ENCODE measurements around the gene RIBC1.
"Not testable (repeated sequence)": the region's sequence is repeated elsewhere in the genome, so short reads cannot be mapped to it uniquely, and the experiment has no call there.

Gene RIBC1

DNA sequence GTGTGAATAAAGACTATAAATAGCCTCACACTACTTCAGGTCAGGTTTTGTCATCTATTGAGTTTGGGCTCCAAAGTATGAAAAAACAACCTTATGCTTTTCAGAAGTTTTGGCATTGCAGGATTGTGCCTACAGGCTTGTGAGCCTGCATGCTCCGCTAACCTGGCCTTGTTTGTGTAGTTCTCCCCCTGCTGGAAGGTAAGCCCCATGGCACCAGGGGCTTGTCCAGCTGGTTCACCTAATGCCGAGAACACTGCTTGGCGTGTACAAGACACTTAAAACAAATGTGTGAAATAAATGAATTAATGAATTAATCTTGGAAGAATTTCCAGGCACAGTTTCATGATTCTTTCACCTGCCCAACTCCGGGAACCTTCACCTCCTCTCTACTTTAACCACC lies 13.3 kb downstream of the RIBC1 start:
- in situ Hi-C loops (cut with HindIII; ENCODE audit: low sequenced_read_pairs) = no loop called here

DNA sequence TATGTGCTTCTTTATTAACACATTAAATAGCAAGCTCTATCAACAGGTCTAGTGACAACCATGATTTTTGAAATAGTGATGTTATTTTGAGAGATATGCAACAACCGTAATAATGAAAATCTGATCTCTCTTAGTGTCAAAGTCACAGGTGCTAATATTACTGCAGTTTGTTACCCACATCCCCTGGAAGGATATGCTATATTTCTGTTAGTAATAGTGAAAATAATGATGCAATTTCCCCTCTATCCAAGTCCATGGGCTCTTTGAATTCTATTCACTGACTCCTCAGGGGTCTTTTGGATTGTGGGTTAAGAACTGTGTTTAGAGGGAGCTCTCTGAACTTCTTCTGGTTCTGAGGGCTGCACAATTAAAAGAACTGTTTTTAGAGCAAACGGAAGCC lies 14.5 kb downstream of the RIBC1 start:
- in situ Hi-C loops (cut with HindIII; ENCODE audit: low sequenced_read_pairs) = no loop called here

DNA sequence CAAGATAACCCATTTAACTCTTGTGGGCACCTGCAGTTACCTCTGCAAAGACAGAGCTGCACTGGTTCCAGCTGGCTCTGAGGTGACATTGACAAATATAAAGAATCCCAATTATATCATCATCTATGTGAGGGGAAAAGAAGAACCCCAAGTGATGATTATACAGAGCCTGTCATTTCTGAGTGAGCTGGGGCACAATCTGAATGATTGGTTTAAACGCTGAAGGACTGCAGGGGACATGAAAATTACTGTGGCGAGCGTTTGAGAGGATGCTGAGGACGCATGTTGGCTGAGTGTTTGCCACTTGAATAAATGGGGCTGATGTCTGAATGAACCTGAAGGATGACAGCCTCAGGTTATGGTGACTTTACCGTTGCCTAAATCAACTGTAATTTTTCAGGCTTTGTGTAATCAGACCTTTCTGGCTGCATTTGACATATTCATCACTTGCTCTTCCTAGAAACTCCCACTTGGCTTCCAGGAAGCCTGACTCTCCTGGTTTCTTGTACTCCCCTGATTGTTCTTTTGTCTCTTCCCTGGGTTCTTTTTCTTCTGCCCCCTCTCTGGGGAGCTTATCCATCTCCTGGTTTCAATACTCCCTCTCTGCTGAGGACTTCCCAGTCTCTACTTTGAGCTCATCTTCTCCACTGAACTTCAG lies 15.6 kb downstream of the RIBC1 start:
- in situ Hi-C loops (cut with HindIII; ENCODE audit: low sequenced_read_pairs) = no loop called here

DNA sequence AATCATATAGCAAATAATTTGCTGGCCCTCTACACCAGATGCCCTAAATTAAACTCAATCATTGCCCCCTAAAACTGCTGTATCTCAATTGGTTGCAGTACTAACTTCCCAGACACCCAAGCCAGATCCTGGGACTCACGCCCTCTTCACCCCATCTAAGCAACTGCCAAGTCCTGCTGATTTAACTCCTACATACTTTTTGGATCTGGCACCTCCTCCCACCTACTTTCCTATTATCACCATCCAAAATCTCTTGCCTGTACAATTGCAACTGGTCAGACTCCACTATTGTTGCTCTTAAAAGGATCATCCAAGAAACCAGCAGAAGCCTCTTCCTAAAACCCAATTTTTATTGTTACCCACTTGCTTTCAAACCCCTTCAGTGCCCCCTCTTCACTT lies 16.2 kb downstream of the RIBC1 start:
- in situ Hi-C loops (cut with HindIII; ENCODE audit: low sequenced_read_pairs) = no loop called here

DNA sequence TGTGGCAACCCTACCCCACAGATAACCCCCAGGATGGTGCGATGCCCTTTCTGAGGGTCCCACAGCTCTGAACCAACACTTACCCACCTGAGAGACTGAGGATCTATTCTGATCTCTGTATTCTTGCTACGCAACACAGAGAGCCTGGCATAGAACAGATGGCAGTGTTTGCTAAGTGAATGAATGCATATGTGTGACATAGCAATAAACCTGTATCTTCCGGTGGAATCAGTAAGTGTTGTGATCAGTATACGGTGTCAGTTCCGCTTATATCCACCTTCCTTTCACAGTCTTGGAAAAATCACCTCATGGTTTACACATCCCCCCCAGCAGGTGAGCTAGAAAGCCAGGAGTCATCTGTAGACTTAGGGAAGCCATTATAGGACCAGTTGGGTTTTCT lies 17.4 kb downstream of the RIBC1 start:
- in situ Hi-C loops (cut with HindIII; ENCODE audit: low sequenced_read_pairs) = no loop called here

DNA sequence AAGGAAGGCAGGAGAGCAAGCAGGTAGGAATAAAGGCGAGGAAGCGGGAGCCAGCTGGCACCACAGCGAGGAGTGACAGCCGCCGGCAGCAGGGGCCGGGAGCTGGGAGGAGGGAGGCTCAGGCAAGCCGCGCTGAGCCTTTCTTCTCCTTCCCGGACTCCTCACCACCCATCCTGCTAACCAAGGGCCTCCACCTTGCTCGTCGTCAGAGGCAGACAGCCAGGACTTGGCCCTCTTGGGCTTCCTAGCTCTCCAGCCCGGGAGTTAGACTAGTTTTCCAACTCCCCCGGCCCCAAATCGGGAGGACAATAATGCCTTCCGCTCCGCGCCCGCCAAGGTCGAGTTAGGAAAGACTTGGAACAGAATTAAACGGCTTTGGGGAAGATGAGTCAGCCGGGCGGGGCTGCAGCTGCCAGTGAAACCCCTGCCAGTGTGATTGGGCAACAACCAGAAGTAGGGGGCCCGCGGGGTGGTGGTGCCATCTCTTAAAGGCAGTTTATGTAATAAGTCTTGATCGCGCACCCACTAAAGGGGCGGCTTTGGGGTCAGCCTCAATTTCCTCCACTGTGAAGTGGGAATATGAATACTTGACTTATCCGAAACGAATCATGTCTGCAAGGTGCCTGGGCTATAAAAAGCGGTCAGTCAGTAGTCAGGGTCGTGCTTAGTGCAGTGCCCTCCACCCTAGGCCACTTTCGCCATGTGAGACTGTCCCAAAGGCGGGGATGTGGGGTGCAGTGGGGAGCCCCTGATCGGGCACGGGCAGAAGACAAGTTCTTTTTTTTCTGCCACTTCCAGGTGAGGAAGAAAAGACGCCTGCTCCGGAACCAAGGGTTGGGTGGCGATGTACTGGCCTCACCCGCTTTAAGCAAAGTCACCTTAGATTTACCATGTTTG lies 18.2 kb downstream of the RIBC1 start:
- in situ Hi-C loops (cut with HindIII; ENCODE audit: low sequenced_read_pairs) = no loop called here

DNA sequence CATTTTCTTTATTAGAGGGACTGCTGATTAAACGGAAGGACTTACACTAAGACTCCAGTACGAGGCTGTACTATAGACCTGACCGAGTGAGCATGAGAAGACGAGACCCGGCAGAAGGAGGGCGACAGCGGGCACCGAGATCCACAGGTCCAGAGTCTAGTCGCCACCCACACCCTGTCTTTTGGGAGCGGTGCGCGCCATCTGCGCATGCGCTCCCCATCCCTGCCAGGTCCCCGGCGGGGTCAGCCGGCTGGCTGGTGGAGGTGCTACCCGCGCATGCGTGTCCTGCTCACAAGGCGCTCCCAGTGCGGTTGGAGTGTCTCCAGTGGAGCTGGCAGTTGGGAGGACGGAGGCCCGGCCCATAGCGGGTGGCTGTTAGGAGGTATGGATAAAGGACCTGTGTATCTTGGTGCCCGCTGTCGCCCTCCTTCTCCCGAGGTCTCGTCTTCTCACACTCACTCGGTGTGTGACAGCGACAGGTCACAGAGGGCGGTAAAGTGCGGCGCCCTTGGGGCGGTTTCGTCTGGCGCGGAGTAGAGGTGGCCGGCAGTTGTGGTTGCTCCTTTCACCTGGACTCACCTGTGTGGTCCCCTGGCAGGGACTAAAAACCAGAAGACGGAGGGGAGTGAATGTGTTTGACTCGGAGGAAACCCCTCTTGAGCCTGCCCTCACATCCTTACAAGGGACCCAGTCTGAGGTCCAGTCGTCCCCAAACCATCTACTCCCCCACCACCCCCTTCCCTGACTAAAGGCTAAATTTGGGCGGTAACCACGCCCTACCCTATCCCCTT lies 19.1 kb downstream of the RIBC1 start:
- in situ Hi-C loops (cut with HindIII; ENCODE audit: low sequenced_read_pairs) = no loop called here

DNA sequence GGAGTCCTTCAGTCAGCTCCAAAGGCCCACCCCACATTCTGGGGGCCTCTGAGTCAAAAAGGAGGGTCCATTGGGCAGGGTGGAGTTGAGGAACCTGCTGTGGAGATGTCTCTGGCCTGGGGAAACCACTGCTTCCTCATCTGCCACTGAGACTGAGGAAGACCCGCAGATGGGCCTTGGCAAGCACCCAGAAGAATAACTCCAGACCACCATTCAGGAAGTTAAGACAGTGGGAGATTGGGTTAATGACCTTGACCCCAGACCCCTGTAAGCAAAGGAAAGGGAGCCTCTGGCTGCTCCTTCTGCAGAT lies 19.6 kb downstream of the RIBC1 start:
- in situ Hi-C loops (cut with HindIII; ENCODE audit: low sequenced_read_pairs) = no loop called here

DNA sequence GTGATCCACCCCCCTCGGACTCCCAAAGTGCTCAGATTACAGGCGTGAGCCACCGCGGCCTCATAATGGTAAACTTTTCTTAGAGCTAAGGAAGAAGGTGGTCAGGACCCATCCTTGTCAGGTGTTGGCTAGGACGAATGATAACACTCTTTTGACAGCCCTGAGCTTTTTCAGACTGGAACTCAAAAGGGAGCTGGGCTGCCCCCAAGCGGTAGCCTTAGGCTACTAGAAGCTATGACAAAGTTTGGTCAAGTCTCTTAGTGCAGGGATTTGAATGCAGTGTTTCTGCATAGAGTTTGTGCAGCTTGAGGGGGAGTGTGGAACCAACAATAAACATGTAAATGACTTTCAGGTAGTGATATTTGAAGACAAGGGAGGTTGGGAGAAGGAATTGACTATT lies 23.3 kb downstream of the RIBC1 start:
- in situ Hi-C loops (cut with HindIII; ENCODE audit: low sequenced_read_pairs) = no loop called here

DNA sequence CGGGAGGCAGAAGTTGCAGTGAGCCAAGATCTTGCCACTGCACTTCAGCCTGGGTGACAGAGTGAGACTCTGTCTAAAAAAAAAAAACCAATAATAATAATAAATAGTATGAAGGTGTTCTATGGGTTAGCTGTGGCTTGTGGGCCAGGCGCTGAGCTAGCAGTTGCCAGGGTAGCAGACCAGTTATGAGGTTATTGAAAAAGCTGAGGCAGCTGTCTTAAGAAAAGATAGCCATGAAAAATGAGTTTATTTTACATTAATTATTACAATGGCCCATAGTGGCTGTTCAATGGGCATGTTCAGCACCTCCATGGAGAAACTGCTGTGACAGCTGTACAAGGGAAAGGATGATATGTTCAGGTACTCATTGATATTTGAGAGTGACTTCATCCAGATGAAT lies 24.8 kb downstream of the RIBC1 start:
- in situ Hi-C loops (cut with HindIII; ENCODE audit: low sequenced_read_pairs) = no loop called here

DNA sequence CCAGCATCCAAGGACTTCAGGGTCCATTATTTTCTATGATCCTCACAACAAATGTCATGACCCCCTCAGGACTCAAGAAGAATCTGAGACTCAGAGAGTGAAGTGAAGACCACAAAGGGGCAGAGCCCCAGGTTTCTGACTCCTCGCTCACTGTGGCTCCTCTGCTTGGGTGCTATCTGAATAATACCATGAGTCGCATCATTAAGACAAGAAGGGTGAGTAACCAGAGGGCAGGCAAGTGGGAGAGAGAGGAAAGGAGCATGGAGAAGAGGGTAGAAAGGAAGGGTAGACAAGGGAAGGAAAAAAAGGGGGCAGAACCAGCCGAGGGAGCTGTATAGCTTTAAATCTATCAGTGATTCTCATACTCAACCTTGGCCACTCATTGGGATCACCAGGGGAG lies 27.0 kb downstream of the RIBC1 start:
- in situ Hi-C loops (cut with HindIII; ENCODE audit: low sequenced_read_pairs) = no loop called here

DNA sequence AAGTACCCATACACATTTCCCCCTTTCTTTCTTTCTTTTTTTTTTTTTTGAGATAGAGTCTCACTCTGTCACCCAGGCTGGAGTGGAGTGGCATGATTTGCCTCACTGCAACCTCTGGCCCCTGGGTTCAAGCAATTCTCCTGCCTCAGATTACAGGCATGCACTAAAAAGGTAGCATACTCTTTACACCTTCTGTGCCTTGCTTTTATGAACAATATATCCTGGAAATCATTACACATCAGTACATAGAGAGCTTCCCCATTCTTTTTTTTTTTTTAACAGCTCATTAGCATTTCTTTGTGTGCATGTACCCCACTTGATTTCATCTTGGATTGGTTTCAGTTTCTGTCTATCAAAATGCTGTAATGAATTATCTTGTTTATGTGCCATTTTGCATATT lies 30.1 kb downstream of the RIBC1 start:
- in situ Hi-C loops (cut with HindIII; ENCODE audit: low sequenced_read_pairs) = no loop called here

DNA sequence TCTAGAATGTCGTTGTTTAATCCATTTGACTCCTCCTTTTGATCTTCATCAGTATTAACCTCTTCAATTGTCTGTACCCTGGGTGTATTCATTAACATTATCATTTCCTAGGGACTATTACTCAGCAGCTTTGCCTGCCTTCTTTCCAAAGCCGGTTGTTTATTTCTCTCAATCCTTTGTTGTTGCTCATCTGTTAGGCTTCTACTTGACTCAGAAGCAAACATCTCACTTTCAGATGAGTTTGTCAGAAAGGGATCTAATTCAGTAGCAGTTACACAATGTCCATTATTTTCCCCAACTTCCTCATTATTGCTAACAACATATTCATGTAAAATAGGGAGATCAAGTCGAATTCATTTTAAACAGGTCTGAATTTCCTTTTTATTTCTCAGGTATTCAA lies 33.6 kb downstream of the RIBC1 start:
- in situ Hi-C loops (cut with HindIII; ENCODE audit: low sequenced_read_pairs) = no loop called here

DNA sequence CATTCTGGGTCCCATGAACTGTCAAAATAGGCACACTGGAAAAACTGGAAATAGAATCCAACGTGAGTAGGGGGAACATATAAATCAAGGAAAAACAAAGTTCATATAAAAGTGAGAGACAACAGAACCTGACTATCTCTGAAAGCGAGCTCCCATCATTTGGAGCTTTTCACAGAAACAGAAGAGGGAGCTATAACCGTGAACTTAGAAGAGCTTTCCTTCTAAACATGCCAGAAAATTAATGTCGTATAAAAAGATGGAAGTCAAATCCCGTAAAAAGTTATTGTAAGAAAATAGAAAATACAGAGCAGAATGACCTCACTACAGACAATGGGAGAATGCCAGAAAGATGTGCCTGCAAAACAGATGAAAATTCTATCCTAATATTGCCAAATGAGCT lies 35.4 kb downstream of the RIBC1 start:
- in situ Hi-C loops (cut with HindIII; ENCODE audit: low sequenced_read_pairs) = no loop called here

DNA sequence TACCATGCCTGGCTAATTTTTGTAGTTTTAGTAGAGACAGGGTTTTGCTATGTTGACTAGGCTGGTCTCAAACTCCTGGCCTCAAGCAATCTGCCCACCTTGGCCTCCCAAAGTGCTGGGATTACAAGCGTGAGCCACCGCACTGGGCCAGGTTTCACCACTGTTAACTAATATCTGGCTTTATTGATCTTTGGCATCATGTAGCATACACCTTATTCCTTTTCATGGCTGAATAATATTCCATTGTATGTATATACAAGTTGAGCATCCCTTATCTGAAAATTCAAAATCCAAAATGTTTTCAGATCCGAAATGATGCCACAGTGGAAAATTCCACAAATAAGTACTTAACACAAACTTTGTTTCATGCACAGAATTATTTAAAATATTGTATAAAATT lies 46.0 kb downstream of the RIBC1 start:
- in situ Hi-C loops (cut with HindIII; ENCODE audit: low sequenced_read_pairs) = not testable (repeated sequence)

DNA sequence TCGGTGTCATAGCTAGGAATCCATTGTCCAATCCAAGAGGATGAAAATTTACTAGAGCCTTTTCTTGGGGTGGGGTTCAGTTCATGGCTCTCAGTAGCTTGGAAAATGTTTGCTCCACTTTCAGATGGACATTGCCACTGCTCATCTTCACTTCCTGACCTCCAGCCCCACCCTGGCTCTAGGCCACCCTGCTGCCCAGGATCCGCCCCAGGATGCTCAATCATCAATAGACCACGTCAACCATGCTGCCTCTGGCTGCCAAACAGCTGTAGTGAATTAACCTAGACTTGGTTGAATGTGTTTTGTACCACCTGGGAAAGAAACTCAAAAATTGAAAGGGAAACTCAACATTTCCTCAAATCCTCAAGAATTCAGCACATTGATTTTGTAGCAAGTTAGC lies 48.7 kb downstream of the RIBC1 start:
- in situ Hi-C loops (cut with HindIII; ENCODE audit: low sequenced_read_pairs) = no loop called here

DNA sequence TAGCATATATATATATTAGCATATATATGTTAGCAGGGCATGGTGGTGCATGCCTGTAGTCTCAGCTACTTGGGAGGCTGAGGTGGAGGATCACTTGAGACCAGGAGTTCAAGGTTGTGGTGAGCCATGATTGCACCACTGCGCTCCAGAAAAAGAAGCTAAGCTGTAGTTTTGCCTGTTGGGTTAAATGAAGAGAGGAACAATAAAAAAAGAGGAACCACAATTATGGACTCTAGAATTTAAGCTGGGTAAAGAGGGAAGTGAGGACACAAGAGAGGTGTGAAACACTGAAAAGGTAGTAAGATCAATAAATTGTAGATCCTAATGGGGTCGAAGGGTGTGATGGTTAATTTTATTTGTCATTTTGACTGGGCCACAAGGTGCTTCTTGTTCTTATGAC lies 52.0 kb downstream of the RIBC1 start:
- in situ Hi-C loops (cut with HindIII; ENCODE audit: low sequenced_read_pairs) = no loop called here

DNA sequence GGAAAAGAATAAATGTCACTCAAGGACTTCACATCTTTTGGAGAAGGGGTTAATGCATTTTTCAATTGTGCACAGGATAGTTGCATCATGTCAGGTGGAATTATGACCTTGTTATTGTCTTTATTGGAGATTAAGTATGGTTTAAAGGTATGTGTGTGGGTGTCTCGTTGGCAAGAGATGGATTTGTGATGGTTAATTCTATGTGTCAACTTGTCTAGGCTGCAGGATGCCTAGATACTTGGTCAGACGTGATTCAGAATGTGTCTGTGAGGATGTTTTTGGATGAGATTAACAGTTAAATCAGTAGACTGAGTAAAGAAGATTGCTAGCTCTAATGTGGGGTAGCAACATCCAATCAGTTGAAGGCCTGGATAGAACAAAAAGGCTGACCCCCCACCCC lies 53.7 kb downstream of the RIBC1 start:
- in situ Hi-C loops (cut with HindIII; ENCODE audit: low sequenced_read_pairs) = no loop called here

DNA sequence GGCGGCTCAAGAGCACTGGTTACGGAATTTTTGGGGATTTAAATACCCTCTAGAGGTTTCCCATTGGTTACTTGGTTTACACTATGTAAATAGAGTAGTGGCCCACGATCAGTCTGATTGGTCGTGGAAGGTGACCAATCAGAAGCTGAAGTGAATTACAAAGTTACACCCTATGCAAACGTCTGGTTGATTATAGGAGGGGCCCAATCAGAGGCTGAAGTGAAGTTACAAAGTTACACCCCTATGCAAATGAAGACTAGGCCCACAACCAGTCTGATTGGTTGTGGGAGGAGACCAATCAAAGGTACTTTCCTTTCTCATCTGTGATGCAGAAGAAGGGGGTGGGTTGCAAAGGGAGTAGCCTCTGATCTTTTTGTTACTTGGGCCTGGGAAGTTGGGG lies 56.6 kb downstream of the RIBC1 start:
- in situ Hi-C loops (cut with HindIII; ENCODE audit: low sequenced_read_pairs) = no loop called here
